ENCODE data around the gene MGAM2. TPM values are rescaled to one million over a fixed set of nuclear protein-coding genes. Genes with fewer than 3 reads are reported as not detected.

MGAM2 gene
- total RNA-seq, 1 experiment from 2014 or later, result not detected

DNA sequence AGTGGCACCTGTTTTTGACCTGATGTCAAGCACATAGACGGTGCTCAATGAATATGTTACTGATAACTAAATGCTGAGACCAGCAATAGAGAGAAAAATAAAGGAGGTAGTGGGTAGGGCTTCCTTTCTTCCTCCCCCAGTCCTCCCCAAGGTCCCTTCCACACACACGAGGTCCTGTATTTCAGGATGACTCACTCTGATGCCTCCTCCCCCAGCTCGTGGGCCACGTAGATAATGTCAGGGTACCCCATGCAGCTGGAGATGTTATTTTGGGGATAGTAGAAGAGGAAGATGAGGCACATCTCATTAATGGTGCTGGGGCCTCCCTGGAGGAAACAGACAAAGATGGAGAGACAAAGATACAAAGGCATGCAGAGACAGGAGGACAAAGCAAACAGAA is 129.0 kb downstream of the MGAM2 start:
- peaks cover 91% of the 10 kb centered on the region for H3K27me3 Mint-ChIP-seq (ENCODE audit: insufficient read depth, unreplicated experiment)
- intact Hi-C loops (cut with micrococcal nuclease), result no loop called here
- H3K4me3 Mint-ChIP-seq (ENCODE audit: unreplicated experiment), result no peak overlapping the region
- POLR2A ChIA-PET, result no interaction called here
- CTCF ChIA-PET, result no interaction called here
- no peaks in the 10 kb centered on the region for H3K36me3 Mint-ChIP-seq (ENCODE audit: insufficient read depth, unreplicated experiment)
- H3K27ac Mint-ChIP-seq (ENCODE audit: low read depth, unreplicated experiment), result no peak overlapping the region
- TF ChIP-seq, protein P1, sequence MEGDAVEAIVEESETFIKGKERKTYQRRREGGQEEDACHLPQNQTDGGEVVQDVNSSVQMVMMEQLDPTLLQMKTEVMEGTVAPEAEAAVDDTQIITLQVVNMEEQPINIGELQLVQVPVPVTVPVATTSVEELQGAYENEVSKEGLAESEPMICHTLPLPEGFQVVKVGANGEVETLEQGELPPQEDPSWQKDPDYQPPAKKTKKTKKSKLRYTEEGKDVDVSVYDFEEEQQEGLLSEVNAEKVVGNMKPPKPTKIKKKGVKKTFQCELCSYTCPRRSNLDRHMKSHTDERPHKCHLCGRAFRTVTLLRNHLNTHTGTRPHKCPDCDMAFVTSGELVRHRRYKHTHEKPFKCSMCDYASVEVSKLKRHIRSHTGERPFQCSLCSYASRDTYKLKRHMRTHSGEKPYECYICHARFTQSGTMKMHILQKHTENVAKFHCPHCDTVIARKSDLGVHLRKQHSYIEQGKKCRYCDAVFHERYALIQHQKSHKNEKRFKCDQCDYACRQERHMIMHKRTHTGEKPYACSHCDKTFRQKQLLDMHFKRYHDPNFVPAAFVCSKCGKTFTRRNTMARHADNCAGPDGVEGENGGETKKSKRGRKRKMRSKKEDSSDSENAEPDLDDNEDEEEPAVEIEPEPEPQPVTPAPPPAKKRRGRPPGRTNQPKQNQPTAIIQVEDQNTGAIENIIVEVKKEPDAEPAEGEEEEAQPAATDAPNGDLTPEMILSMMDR (IDR thresholded peaks at IDR 0.05; ENCODE audit: unreplicated experiment), result no peak
- no peaks in the 10 kb centered on the region for H3K9me3 Mint-ChIP-seq (ENCODE audit: unreplicated experiment)
- no peaks in the 10 kb centered on the region for H3K4me1 Mint-ChIP-seq (ENCODE audit: insufficient read depth, unreplicated experiment)
- no peak for DNase-seq (ENCODE audit: unreplicated experiment)
- BruUV-seq (replicated peaks), result no TSS peak

DNA sequence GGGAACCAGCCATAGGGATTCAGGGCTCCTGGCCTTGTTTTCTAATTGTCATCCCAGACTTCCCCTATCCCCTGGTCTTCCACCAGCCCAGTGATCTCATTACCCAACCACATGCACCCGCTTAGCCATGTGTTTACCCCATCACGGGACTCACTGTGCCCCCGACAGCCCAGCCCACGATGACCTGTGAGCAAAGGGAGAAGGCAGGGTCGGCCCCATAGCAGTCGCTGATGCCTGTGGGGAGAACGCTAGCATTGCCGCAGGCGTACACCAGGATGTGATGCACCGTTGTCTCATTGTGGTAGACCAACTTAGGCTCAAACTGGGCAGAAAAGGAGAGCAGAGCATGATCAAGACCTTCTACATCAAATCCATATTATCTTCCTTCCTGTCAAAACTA is 132.3 kb downstream of the MGAM2 start:
- Mint-ChIP-seq H3K4me3 (ENCODE audit: unreplicated experiment) (no peak overlapping the region), H3K36me3 (ENCODE audit: insufficient read depth, unreplicated experiment) (no peaks in the 10 kb centered on the region), H3K27ac (ENCODE audit: low read depth, unreplicated experiment) (no peak overlapping the region), H3K4me1 (ENCODE audit: insufficient read depth, unreplicated experiment) (no peaks in the 10 kb centered on the region), H3K9me3 (ENCODE audit: unreplicated experiment) (no peaks in the 10 kb centered on the region), H3K27me3 (ENCODE audit: insufficient read depth, unreplicated experiment) (peaks cover 59% of the 10 kb centered on the region)
- intact Hi-C loops (cut with micrococcal nuclease), result no loop called here
- POLR2A ChIA-PET, result no interaction called here
- BruUV-seq (replicated peaks), result no TSS peak
- DNase-seq (ENCODE audit: unreplicated experiment), result no peak
- TF ChIP-seq, protein P1 (IDR thresholded peaks at IDR 0.05; ENCODE audit: unreplicated experiment), result no peak
- CTCF ChIA-PET, result interaction anchor here (0.7 kb wide), 2 partner anchors 270 to 940 kb away, joined by 3 to 4 read pairs; partner anchors contain the start of gene TAS2R38

DNA sequence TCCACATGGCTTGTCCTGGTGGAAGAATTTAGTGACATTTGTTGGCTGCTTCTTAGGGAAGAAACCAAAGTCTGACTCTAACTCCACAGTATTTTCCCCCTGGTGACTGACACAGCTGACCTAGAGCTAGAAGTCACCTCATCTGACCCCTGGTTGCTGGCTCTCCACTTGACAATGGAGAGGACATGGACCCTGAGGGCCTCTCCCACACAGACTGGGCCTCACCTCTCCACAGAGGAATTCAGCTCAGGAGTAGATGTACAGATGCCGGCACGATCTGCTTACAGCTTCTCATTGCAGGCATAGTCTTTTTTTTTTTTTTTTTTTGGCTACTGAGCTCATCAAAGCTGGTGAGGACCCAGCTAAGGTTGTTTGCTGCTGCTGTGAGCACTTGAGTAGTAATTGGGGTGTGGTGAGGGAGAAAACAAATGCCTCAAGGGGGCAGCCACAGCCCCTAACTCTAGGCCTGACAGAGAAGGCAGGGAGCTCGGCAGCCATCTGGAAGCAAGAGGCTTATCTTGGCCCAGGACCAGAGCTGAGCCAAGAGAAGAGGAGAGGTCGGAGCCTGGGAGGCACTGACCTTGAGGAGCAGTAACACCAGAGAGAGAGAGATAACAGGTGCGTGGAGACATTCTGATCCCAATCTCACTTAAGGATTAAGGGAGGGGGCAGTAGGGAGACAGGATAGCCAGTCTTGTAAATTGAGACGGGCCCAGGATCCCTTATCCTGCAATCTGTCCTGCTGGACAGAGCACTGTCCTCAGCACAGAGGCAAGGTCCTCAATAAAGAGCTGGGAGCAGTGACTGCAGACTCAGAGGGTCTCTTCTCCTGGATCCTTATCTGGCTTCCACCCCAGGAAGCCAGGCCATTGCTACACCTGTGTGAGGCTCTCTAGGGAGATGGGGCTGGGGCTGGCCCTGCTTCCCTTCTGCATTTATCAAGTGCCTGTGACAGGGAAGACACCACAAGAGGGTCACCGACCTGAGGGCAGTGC is 136.9 kb downstream of the MGAM2 start:
- no peaks in the 10 kb centered on the region for H3K36me3 Mint-ChIP-seq (ENCODE audit: insufficient read depth, unreplicated experiment)
- no peak for DNase-seq (ENCODE audit: unreplicated experiment)
- intact Hi-C loops (cut with micrococcal nuclease), result no loop called here
- H3K9me3 Mint-ChIP-seq (ENCODE audit: unreplicated experiment), result no peaks in the 10 kb centered on the region
- H3K27ac Mint-ChIP-seq (ENCODE audit: low read depth, unreplicated experiment), result no peak overlapping the region
- POLR2A ChIA-PET, result no interaction called here
- H3K4me3 Mint-ChIP-seq (ENCODE audit: unreplicated experiment), result no peak overlapping the region
- CTCF ChIA-PET, result interaction anchor here (0.6 to 1.2 kb wide), 3 partner anchors 10 to 243 kb away, joined by 3 to 4 read pairs (median 3); no protein-coding TSS in a partner anchor
- TF ChIP-seq, protein P1 (IDR thresholded peaks at IDR 0.05; ENCODE audit: unreplicated experiment), result no peak
- BruUV-seq (replicated peaks), result no TSS peak
- H3K4me1 Mint-ChIP-seq (ENCODE audit: insufficient read depth, unreplicated experiment), result no peaks in the 10 kb centered on the region
- peaks cover 14% of the 10 kb centered on the region for H3K27me3 Mint-ChIP-seq (ENCODE audit: insufficient read depth, unreplicated experiment)

DNA sequence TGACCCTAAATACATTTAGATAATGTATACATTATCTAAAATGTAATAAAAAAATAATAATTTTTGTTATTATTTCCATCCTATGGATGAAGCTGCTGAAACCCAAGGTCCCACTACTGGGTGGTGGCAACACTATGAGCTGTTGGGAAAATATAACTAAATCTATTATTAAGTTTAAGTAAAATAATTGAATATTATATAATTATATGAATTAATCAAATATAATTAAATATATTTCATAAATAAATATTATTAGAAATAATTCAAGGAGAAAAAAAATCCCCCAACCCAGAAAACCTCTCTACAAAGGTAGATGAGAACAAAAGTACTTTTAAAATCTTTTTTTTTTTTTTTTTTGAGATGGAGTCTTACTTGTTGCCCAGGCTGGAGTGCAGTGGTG is 138.4 kb downstream of the MGAM2 start:
- ChIA-PET CTCF (interaction anchor here (0.6 to 1.2 kb wide), 4 partner anchors 108 to 726 kb away, joined by 3 to 4 read pairs (median 3); no protein-coding TSS in a partner anchor), POLR2A (no interaction called here)
- no peaks in the 10 kb centered on the region for H3K36me3 Mint-ChIP-seq (ENCODE audit: insufficient read depth, unreplicated experiment)
- H3K4me3 Mint-ChIP-seq (ENCODE audit: unreplicated experiment), result no peak overlapping the region
- H3K27ac Mint-ChIP-seq (ENCODE audit: low read depth, unreplicated experiment), result no peak overlapping the region
- H3K27me3 Mint-ChIP-seq (ENCODE audit: insufficient read depth, unreplicated experiment), result no peaks in the 10 kb centered on the region
- TF ChIP-seq, protein P1 (IDR thresholded peaks at IDR 0.05; ENCODE audit: unreplicated experiment), result no peak
- no peak for DNase-seq (ENCODE audit: unreplicated experiment)
- intact Hi-C loops (cut with micrococcal nuclease), result no loop called here
- no peaks in the 10 kb centered on the region for H3K9me3 Mint-ChIP-seq (ENCODE audit: unreplicated experiment)
- BruUV-seq (replicated peaks), result no TSS peak
- no peaks in the 10 kb centered on the region for H3K4me1 Mint-ChIP-seq (ENCODE audit: insufficient read depth, unreplicated experiment)
